Tibial nerve (tissue), 4 donors: ENCODE measurements around the gene EPM2A. TPM values are rescaled to one million over a fixed set of nuclear protein-coding genes. Genes with fewer than 3 reads are reported as not detected.

ENCODE experiments used
- DNase-seq, 2 donors: peaks; one replicate each; pipeline ENCODE4 v3.0.0-alpha.2; 2019; ENCODE audit warnings: low spot score in 2 of 2
- H3K27ac ChIP-seq, 4 donors: fragments of 200-600 bp; sonication (generic) in 3 of 4; one replicate each; pipeline ENCODE4 v1.5.1; 2017 to 2019; ENCODE audit warnings: mild to moderate bottlenecking in 1 of 4
- H3K27me3 ChIP-seq, 2 donors: fragments of 200-600 bp; sonication (generic) in 1 of 2; one replicate each; pipeline versions ENCODE4 v1.5.1 to v1.6.0; 2017 to 2019
- H3K36me3 ChIP-seq, 3 donors: fragments of 200-600 bp; sonication (generic); one replicate each; pipeline ENCODE4 v1.5.1; 2018 to 2019
- H3K4me1 ChIP-seq, 4 donors: fragments of 200-600 bp; sonication (generic) in 3 of 4; one replicate each; pipeline ENCODE4 v1.5.1; 2017 to 2019
- H3K4me3 ChIP-seq, 4 donors: fragments of 200-600 bp; sonication (generic) in 3 of 4; one replicate each; pipeline ENCODE4 v1.5.1; 2017 to 2019; ENCODE audit warnings: mild to moderate bottlenecking in 1 of 4, moderate library complexity in 1 of 4
- H3K9me3 ChIP-seq, 4 donors: fragments of 200-600 bp; sonication (generic) in 3 of 4; one replicate each; pipeline ENCODE4 v1.5.1; 2017 to 2019
- CTCF ChIP-seq, 5 experiments: fragments of 200-600 bp in 3 of 5; fragments of 450-650 bp in 2 of 5; sonication (generic) in 3 of 5; IDR thresholded peaks; one replicate each; pipeline ENCODE4 v1.5.1; 2016 to 2019; ENCODE audit warnings: antibody characterized with exemption in 5 of 5, mild to moderate bottlenecking in 3 of 5, moderate library complexity in 2 of 5
- EP300 ChIP-seq, 2 donors: sonication (generic); formaldehyde crosslinking; IDR thresholded peaks; one replicate each; pipeline ENCODE4 v1.6.1; 2017; ENCODE audit warnings: antibody characterized with exemption in 2 of 2, mild to moderate bottlenecking in 1 of 2
- POLR2A ChIP-seq, 2 donors: fragments of 450-650 bp; IDR thresholded peaks; one replicate each; pipeline ENCODE4 v1.6.1; 2017; ENCODE audit warnings: antibody characterized with exemption in 2 of 2, mild to moderate bottlenecking in 2 of 2, moderate library complexity in 2 of 2
- WGBS, 2 donors: methylation state at CpG; one replicate each; pipeline ENCODE4 v1.1.5; 2018; 5-methylcytosine and 5-hydroxymethylcytosine counted together
- total RNA-seq, 4 donors: library from RNA; depleted of rRNA; stranded (reverse); fragments of >200 nt; gene quantifications; one replicate each; pipeline ENCODE4 v1.1.0, GENCODE V29; 2016

The EPM2A gene
- total RNA-seq, 4 donors from 2014 or later = 14.7 to 24.9 (median 20.3) TPM

GRCh38 chr6:145656128-145656527 is 79.2 kb downstream of the EPM2A start:
- WGBS, 2 donors = 82 to 90% methylated on average over 1 of the region's 1 CpG
- no peak for DNase-seq

GRCh38 chr6:145652572-145652971 is 82.7 kb downstream of the EPM2A start:
- H3K4me1 ChIP-seq = no peaks in the 10 kb centered on the region
- H3K27ac ChIP-seq = no peak overlapping the region
- TF ChIP-seq EP300 (IDR thresholded peaks at IDR 0.05) = no peak
- TF ChIP-seq POLR2A (IDR thresholded peaks at IDR 0.05) = no peak
- no peak for TF ChIP-seq CTCF (IDR thresholded peaks at IDR 0.05)
- no peak for DNase-seq
- no peak overlapping the region for H3K4me3 ChIP-seq
- 74 to 87% methylated on average over 1 of the region's 1 CpG for WGBS, 2 donors
- H3K27me3 ChIP-seq = no peaks in the 10 kb centered on the region
- H3K36me3 ChIP-seq = no peaks in the 10 kb centered on the region
- no peaks in the 10 kb centered on the region for H3K9me3 ChIP-seq

More at GRCh38 chr6:145656128-145656527, 79.2 kb downstream of the EPM2A start:
- H3K27ac ChIP-seq = no peak overlapping the region
- H3K36me3 ChIP-seq = no peaks in the 10 kb centered on the region
- H3K4me3 ChIP-seq = no peak overlapping the region
- H3K27me3 ChIP-seq = no peaks in the 10 kb centered on the region
- no peaks in the 10 kb centered on the region for H3K9me3 ChIP-seq
- no peaks in the 10 kb centered on the region for H3K4me1 ChIP-seq
- TF ChIP-seq CTCF (IDR thresholded peaks at IDR 0.05) (no peak), POLR2A (IDR thresholded peaks at IDR 0.05) (no peak), EP300 (IDR thresholded peaks at IDR 0.05) (no peak)

- no peaks in the 10 kb centered on the region for H3K36me3 ChIP-seq
- H3K27ac ChIP-seq = no peak overlapping the region
- H3K4me1 ChIP-seq = no peaks in the 10 kb centered on the region
- no peaks in the 10 kb centered on the region for H3K27me3 ChIP-seq
- no peak for TF ChIP-seq CTCF (IDR thresholded peaks at IDR 0.05)
- TF ChIP-seq POLR2A (IDR thresholded peaks at IDR 0.05) = no peak
- TF ChIP-seq EP300 (IDR thresholded peaks at IDR 0.05) = no peak
- 83 to 84% methylated on average over 2 of the region's 2 CpGs for WGBS, 2 donors
- no peak for DNase-seq
- H3K4me3 ChIP-seq = no peak overlapping the region
- no peaks in the 10 kb centered on the region for H3K9me3 ChIP-seq
Measured at GRCh38 chr6:145651988-145652387, 83.3 kb downstream of the EPM2A start.

GRCh38 chr6:145648149-145648548 is 87.2 kb downstream of the EPM2A start:
- WGBS, 2 donors = 96% methylated on average over 4 of the region's 4 CpGs

GRCh38 chr6:145647602-145648001 is 87.7 kb downstream of the EPM2A start:
- DNase-seq = no peak
- 89 to 90% methylated on average over 1 of the region's 1 CpG for WGBS, 2 donors

More at GRCh38 chr6:145648149-145648548, 87.2 kb downstream of the EPM2A start:
- no peaks in the 10 kb centered on the region for H3K9me3 ChIP-seq
- DNase-seq = no peak
- H3K4me3 ChIP-seq = no peak overlapping the region
- no peaks in the 10 kb centered on the region for H3K27me3 ChIP-seq
- H3K36me3 ChIP-seq = no peaks in the 10 kb centered on the region
- no peak overlapping the region for H3K27ac ChIP-seq
- TF ChIP-seq POLR2A (IDR thresholded peaks at IDR 0.05) (no peak), EP300 (IDR thresholded peaks at IDR 0.05) (no peak), CTCF (IDR thresholded peaks at IDR 0.05) (no peak)
- H3K4me1 ChIP-seq = no peaks in the 10 kb centered on the region

More at GRCh38 chr6:145647602-145648001, 87.7 kb downstream of the EPM2A start:
- no peak overlapping the region for H3K27ac ChIP-seq
- H3K36me3 ChIP-seq = no peaks in the 10 kb centered on the region
- no peaks in the 10 kb centered on the region for H3K9me3 ChIP-seq
- no peak for TF ChIP-seq POLR2A (IDR thresholded peaks at IDR 0.05)
- TF ChIP-seq EP300 (IDR thresholded peaks at IDR 0.05) = no peak
- no peak for TF ChIP-seq CTCF (IDR thresholded peaks at IDR 0.05)
- H3K4me3 ChIP-seq = no peak overlapping the region
- no peaks in the 10 kb centered on the region for H3K27me3 ChIP-seq
- H3K4me1 ChIP-seq = no peaks in the 10 kb centered on the region
